Measurements from ENCODE around the gene XPO5.

DNA sequence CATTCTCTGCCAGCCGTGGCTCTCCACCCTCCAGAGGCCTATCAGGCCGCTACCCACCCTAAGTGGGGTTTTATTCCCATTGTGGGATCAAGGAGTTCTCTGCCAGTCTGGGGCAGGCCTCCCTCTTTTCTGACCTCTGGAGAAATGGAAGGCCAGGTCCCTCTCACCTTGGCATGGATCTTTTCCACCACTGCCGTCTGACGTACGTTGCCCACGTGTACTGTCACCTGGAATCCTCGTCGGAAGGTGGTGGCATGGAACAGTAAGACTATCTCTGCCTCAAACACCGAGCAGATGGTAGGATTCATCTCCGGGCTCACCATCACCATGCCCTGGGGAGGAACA, 46.0 kb upstream of the XPO5 start:
- TF ChIP-seq, protein P1, sequence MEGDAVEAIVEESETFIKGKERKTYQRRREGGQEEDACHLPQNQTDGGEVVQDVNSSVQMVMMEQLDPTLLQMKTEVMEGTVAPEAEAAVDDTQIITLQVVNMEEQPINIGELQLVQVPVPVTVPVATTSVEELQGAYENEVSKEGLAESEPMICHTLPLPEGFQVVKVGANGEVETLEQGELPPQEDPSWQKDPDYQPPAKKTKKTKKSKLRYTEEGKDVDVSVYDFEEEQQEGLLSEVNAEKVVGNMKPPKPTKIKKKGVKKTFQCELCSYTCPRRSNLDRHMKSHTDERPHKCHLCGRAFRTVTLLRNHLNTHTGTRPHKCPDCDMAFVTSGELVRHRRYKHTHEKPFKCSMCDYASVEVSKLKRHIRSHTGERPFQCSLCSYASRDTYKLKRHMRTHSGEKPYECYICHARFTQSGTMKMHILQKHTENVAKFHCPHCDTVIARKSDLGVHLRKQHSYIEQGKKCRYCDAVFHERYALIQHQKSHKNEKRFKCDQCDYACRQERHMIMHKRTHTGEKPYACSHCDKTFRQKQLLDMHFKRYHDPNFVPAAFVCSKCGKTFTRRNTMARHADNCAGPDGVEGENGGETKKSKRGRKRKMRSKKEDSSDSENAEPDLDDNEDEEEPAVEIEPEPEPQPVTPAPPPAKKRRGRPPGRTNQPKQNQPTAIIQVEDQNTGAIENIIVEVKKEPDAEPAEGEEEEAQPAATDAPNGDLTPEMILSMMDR (IDR thresholded peaks at IDR 0.05) = no peak
- TF ChIP-seq POLR2A (IDR thresholded peaks at IDR 0.05) = no peak
